HFF-Myc (cell line): ENCODE data around the gene AVPR2.

Experiments used
- DNase-seq: peaks from one replicate; pipeline ENCODE4 v3.0.0-alpha.2; 2011; ENCODE audit warnings: low read depth; ENCODE audit errors: extremely low read depth
- H3K4me3 ChIP-seq: replicated peaks from 2 replicates; pipeline ENCODE4 v1.5.1; 2011; ENCODE audit warnings: low read depth, mild to moderate bottlenecking, control low read depth, low read length
- CTCF ChIP-seq: IDR thresholded peaks from 2 replicates; pipeline ENCODE4 v1.5.1; 2012; ENCODE audit warnings: mild to moderate bottlenecking, low read depth, low read length, control low read depth; ENCODE audit errors: missing control alignments

The AVPR2 gene

GRCh38 chrX:153863251-153863991, 41.1 kb upstream of the AVPR2 start:
- DNase-seq, result no peak
- H3K4me3 ChIP-seq, result no peak overlapping the region
- TF ChIP-seq CTCF, result no peak

DNA sequence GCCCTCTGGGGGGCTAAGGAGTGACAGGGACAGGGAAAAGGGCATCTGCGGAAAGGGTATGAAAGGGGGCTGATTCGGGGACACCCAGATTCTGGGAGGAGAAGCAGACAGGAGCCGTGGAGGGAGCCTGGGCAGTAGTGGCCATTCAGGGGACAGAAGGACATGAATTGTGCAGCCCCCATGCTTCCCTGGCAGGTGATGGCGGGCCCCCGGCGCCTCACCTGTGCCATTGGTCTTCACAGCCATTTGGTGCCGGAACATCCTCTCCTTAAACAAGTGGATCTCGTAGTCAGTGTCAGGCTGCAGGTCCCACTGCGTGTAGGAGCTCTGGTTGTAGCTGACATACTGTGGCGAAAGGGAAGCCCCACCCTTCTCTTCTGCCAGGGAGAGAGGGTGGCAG, 40.4 kb upstream of the AVPR2 start:
- TF ChIP-seq CTCF, result no peak
- no peak for DNase-seq
- no peak overlapping the region for H3K4me3 ChIP-seq

- no peak for TF ChIP-seq CTCF
- no peak overlapping the region for H3K4me3 ChIP-seq
- no peak for DNase-seq
Observed at GRCh38 chrX:153864561-153865320, 39.7 kb upstream of the AVPR2 start.

- DNase-seq, result no peak
- TF ChIP-seq CTCF, result no peak
- no peak overlapping the region for H3K4me3 ChIP-seq
Observed at GRCh38 chrX:153865321-153865580, 39.2 kb upstream of the AVPR2 start.

DNA sequence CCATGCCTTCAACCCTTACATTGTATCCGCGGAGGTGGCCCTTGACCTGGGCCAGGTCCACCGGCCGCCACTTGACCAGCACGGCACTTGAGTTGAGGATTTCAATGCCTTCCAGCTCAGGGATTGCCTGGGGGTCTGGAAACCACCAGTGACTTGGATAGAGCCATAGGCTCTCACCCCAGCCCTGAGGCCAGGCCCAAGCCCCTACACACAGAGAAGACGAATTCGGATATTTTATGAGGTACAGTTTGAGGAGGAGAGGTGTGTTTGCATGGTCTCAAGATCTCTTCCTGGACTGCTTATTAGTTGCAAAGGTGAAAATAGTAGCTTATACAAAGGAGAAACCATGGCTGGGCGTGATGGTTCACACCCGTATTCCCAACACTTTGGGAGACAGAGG, 38.8 kb upstream of the AVPR2 start:
- no peak for DNase-seq
- no peak for TF ChIP-seq CTCF
- no peak overlapping the region for H3K4me3 ChIP-seq

DNA sequence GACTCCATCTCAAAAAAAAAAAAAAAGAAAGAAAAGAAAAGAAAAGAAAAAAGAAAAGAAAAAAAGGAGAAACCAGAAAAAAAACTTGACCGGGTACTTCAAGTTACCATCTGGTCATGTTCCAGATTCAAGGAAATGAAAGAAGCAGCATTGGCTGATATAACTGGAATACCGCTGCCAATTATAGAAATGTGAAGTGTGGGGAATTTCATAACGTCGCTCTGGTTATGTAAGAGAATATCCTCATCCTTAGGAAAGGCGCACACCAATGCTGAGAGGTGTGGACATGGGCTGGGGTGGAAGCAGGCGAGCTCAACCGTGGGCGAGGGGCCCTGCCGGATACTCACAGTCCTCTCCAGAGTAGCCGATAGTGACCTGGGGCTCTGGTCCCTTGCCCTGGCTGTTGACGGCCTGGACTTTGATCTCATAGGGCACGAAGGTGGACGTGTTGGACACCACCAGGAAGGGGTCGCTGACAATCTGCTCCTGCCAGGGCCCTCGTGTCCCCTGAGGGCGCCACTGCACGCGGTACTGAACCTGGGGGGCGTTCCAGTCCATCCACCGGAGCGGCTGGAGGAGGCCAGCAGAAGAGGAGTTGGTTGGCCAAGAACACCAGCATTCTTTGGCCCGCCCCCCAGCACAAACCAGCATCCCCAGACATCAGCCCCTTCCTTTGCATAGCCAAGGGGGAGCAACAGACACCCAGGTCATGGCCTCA, 38.0 kb upstream of the AVPR2 start:
- no peak overlapping the region for H3K4me3 ChIP-seq
- DNase-seq, result no peak
- TF ChIP-seq CTCF, result no peak
